ENCODE results near the gene SRP14. TPM values are rescaled to one million over a fixed set of nuclear protein-coding genes. Genes with fewer than 3 reads are reported as not detected.

Gene SRP14
- total RNA-seq, 1 donor from 2014 or later, result 196 TPM

GRCh38 chr15:40053079-40053830, 14.3 kb upstream of the SRP14 start:
- H3K27me3 Mint-ChIP-seq (ENCODE audit: unreplicated experiment), result no peaks in the 10 kb centered on the region
- peaks cover 56% of the 10 kb centered on the region for H3K4me1 Mint-ChIP-seq (ENCODE audit: unreplicated experiment)
- H3K36me3 Mint-ChIP-seq (ENCODE audit: unreplicated experiment), result no peaks in the 10 kb centered on the region
- TF ChIP-seq, protein P1, sequence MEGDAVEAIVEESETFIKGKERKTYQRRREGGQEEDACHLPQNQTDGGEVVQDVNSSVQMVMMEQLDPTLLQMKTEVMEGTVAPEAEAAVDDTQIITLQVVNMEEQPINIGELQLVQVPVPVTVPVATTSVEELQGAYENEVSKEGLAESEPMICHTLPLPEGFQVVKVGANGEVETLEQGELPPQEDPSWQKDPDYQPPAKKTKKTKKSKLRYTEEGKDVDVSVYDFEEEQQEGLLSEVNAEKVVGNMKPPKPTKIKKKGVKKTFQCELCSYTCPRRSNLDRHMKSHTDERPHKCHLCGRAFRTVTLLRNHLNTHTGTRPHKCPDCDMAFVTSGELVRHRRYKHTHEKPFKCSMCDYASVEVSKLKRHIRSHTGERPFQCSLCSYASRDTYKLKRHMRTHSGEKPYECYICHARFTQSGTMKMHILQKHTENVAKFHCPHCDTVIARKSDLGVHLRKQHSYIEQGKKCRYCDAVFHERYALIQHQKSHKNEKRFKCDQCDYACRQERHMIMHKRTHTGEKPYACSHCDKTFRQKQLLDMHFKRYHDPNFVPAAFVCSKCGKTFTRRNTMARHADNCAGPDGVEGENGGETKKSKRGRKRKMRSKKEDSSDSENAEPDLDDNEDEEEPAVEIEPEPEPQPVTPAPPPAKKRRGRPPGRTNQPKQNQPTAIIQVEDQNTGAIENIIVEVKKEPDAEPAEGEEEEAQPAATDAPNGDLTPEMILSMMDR (IDR thresholded peaks at IDR 0.05), result peak; percentile 31
- H3K9me3 Mint-ChIP-seq (ENCODE audit: unreplicated experiment), result no peaks in the 10 kb centered on the region
- peak overlapping the region; percentile 2 for H3K27ac Mint-ChIP-seq (ENCODE audit: unreplicated experiment)
- no peak overlapping the region for H3K4me3 Mint-ChIP-seq (ENCODE audit: unreplicated experiment)
- no peak for DNase-seq (ENCODE audit: extremely low spot score, unreplicated experiment)

DNA sequence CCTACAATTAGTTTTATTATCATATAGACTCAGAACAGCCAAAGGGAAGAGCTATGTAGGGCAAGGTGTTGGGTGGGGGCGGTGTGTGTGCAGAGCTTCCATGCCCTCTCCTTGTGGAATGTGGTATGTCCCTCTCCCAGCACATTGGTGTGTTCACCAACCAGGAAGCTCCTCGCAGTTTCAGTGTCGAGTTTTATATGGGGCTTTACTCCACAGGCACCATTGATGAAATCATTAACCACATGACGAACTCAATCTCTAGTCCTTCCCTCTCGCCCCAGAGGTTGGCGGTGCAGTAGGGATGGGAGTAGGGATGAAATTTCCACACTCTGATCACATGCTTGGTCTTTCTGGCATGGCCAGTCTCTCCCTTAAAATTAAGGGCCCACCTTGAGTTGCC, 13.6 kb upstream of the SRP14 start:
- Mint-ChIP-seq H3K4me1 (ENCODE audit: unreplicated experiment) (peaks cover 59% of the 10 kb centered on the region), H3K4me3 (ENCODE audit: unreplicated experiment) (no peak overlapping the region), H3K27me3 (ENCODE audit: unreplicated experiment) (no peaks in the 10 kb centered on the region), H3K9me3 (ENCODE audit: unreplicated experiment) (no peaks in the 10 kb centered on the region), H3K36me3 (ENCODE audit: unreplicated experiment) (no peaks in the 10 kb centered on the region), H3K27ac (ENCODE audit: unreplicated experiment) (no peak overlapping the region)
- DNase-seq (ENCODE audit: extremely low spot score, unreplicated experiment), result no peak
- TF ChIP-seq, protein P1 (IDR thresholded peaks at IDR 0.05), result no peak

DNA sequence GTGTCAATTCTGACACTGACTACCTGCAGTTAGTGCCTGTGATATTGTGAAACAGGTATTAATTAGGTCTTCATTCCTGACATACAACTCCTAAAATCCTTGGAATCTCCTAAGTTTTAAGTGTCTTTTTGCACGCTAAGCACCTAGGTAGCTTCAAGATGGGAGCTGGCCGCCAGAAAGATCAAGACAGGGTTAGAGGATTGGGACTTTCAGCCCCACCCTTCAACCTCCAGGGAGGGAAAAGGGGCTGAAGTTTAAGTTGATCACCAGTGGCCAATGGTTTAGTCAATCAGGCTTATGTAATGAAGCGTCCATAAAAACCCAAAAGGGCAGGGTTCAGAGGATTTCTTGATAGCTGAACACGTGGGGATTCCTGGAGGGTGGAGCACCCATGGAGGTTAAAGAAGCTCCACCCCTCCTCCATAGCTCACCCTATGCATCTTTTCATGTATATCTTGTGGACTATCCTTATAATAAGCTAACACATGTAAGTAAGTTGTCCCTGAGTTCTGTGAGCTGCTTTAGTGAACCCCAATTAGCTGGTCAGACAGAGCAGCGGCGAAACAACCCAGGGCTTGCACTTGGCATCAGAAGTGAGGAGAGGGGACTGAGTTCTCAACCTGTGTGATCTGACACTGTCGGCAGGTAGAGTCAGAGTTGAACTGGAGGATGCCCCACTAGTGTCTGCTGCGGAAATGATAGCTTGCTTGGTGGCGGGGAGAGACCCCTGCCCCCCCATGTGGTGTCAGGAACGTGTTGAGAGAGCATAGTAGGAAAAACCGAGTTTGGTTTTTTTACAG, 12.8 kb upstream of the SRP14 start:
- Mint-ChIP-seq H3K27ac (ENCODE audit: unreplicated experiment) (no peak overlapping the region), H3K36me3 (ENCODE audit: unreplicated experiment) (no peaks in the 10 kb centered on the region), H3K27me3 (ENCODE audit: unreplicated experiment) (no peaks in the 10 kb centered on the region), H3K4me1 (ENCODE audit: unreplicated experiment) (peaks cover 63% of the 10 kb centered on the region), H3K9me3 (ENCODE audit: unreplicated experiment) (no peaks in the 10 kb centered on the region), H3K4me3 (ENCODE audit: unreplicated experiment) (no peak overlapping the region)
- TF ChIP-seq, protein P1 (IDR thresholded peaks at IDR 0.05), result no peak
- peak; percentile 65 for DNase-seq (ENCODE audit: extremely low spot score, unreplicated experiment)

GRCh38 chr15:40050788-40051470, 11.9 kb upstream of the SRP14 start:
- no peak overlapping the region for H3K27ac Mint-ChIP-seq (ENCODE audit: unreplicated experiment)
- no peaks in the 10 kb centered on the region for H3K27me3 Mint-ChIP-seq (ENCODE audit: unreplicated experiment)
- H3K9me3 Mint-ChIP-seq (ENCODE audit: unreplicated experiment), result no peaks in the 10 kb centered on the region
- peak; percentile 66 for DNase-seq (ENCODE audit: extremely low spot score, unreplicated experiment)
- H3K4me1 Mint-ChIP-seq (ENCODE audit: unreplicated experiment), result peaks cover 60% of the 10 kb centered on the region
- TF ChIP-seq, protein P1 (IDR thresholded peaks at IDR 0.05), result no peak
- H3K36me3 Mint-ChIP-seq (ENCODE audit: unreplicated experiment), result no peaks in the 10 kb centered on the region
- no peak overlapping the region for H3K4me3 Mint-ChIP-seq (ENCODE audit: unreplicated experiment)
